ENCODE results near the gene XYLT1.

The XYLT1 gene

DNA sequence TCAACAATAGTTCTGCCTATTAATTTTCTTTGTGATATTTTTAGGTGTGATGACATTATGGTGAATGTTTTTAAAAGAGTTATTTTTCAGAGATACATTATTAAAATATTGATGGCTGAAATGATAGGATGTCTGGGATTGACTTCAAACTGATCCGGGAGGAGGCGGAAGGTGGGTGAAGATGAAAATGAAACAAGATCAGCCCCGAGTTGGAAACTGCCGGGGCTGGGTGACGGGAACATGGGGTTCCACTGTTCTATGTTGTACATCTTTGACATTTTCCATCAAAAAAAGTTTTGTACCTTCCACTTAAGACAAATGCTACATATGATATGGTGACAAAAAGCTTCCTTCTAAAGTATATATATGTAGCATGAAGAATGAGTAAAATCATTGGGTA lies 336.9 kb downstream of the XYLT1 start:
- DNase-seq (ENCODE audit: insufficient read length, low spot score) (no peak), FAIRE-seq (no peak)
- no peak for TF ChIP-seq POLR2A (IDR thresholded peaks at IDR 0.05; ENCODE audit: low read depth, low read length)

DNA sequence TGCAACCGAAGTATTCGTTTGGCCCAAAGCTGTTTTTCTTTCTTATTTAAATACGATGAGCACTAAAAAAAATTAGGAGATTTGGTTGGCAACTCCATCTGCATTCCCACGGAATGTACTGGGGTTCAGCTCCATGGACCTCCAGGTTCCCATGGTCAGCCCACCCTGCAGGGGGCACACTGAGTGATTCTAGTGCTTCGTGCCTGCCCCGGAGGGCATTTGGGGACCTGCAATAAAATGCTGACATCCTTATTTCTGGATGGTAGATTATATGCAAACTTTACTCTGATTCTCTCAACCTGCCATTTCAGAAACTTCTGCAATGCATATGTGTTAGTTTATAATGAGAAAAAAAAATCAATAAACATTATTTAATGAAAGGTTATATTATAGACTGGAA lies 339.4 kb downstream of the XYLT1 start:
- no peak for DNase-seq (ENCODE audit: insufficient read length, low spot score)
- TF ChIP-seq POLR2A (IDR thresholded peaks at IDR 0.05; ENCODE audit: low read depth, low read length), result no peak
- FAIRE-seq, result no peak

DNA sequence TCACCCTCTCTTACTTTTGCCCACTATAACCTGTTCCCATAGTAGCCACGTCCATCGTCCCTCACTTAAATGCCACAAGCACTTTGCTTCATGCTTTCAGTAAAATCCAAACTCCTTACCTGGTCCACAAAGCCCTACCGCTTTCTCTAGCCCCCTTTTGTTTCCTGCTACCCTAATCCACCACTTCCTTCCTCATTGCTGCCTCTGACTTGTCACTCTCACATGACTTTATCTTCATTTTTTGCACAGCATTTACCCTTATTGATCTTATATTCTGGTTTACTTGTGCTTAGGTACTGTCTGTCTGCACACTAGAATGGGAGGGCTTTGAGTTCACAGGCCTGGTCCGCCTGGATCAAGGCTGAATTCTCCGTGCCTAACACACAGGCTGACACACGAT lies 340.0 kb downstream of the XYLT1 start:
- no peak for FAIRE-seq
- DNase-seq (ENCODE audit: insufficient read length, low spot score), result no peak
- TF ChIP-seq POLR2A (IDR thresholded peaks at IDR 0.05; ENCODE audit: low read depth, low read length), result no peak

DNA sequence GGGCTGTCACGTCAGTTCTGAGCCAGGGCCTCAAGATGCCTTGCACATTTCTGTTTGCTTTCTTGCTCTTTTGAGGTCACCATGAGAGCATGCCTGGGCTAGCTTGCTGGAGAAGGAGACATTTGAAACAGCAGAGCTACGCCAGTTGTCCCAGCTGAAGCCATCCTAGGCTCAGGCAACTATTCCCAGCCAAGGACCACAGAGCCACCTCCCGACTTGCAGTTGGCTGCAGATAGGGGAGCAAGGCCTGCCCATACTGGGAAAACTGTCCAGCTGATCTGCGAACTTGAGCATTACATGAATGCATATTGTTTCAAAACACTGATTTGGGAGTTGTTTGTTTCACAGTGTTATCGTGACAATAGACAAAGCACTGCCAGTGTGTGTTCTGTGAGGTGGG lies 340.8 kb downstream of the XYLT1 start:
- no peak for FAIRE-seq
- DNase-seq (ENCODE audit: insufficient read length, low spot score), result no peak
- no peak for TF ChIP-seq POLR2A (IDR thresholded peaks at IDR 0.05; ENCODE audit: low read depth, low read length)

DNA sequence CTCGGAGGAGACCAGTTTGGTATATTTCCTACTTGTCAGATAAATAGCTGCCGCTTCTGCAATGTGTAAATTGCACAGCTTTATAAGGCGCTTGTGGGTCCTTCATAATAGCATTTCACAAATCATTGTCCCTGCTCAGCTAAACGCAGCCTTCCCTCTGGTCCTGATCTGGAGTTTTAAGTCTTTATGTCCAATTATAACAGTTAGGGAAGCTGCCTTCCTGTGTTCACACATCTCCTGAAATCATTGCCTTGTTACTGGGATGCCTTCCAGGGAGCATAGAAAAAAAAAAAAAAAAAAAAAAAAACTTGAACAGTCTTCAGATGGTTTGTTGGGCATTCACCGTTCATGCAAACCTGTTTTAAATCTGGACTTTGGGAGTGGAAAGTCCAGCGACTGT lies 342.0 kb downstream of the XYLT1 start:
- DNase-seq (ENCODE audit: insufficient read length, low spot score) (no peak), FAIRE-seq (no peak)
- TF ChIP-seq POLR2A (IDR thresholded peaks at IDR 0.05; ENCODE audit: low read depth, low read length), result no peak

DNA sequence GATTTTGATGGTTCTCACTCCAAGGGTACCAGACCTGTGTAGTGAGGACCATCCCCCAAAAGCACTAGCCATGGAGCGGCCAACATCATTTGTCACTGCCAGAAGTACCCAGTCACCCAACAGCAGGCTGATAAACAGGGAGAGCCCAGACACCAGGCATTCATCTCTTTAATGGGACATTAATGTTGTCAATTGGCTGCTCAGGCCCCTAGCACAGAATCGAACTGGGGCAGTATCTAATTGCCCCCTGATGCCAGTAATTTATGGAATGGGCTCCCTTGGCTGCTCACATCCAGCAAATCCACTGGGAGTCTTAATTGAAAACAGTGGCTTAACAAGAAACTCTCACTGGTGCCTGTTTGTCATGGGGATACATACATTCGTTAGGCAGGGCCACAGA lies 344.6 kb downstream of the XYLT1 start:
- TF ChIP-seq POLR2A (IDR thresholded peaks at IDR 0.05; ENCODE audit: low read depth, low read length), result no peak
- FAIRE-seq (no peak), DNase-seq (ENCODE audit: insufficient read length, low spot score) (no peak)

DNA sequence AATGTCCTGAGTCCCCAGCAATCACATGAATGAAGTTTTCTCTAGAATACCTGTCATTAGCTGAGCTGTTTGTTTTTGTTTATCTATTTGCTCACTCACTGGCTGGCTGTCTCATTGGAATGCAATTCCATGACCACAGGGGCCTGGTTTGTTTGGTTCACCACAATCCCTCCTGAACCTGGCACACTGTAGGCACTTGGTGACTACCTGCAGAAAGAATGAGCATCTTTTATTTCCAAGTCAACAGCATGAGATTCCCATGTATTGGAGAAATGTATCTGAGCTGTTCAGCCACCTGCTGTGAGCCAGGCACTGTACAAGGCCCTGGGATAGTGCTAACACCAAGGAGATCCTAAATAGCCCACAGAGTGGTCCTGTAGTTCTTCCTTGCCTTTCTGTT lies 345.1 kb downstream of the XYLT1 start:
- FAIRE-seq (no peak), DNase-seq (ENCODE audit: insufficient read length, low spot score) (no peak)
- no peak for TF ChIP-seq POLR2A (IDR thresholded peaks at IDR 0.05; ENCODE audit: low read depth, low read length)

DNA sequence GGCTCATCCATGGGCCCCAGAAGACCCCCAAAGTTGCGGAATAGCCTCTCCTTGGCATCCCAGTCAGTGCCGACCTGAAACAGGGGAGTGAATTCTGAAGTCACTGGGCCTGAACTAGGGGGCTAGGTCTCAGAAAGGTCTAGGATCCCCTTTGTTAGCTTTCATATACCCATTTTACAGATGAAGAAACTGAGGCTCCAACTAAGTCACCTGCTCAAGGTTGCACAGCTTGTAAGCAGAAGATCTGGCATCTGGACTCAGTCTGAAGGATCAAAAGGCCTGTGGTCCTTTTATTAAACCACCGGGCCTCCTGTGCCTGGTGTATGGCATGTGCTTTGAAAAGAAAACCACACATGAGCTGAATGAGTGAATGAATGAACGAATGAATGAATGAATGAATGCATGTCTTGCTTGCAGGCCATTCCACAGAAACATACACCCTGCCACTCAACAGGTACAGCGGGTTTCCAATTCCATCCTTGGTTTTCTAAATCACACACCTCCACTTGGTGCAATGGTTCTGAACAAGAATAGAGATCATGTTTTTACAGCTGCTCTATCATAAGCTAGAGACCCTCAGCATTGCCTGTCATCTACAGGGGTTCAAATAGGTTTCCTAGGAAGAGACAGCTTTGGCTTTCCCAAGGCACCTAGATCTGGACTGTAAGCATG lies 352.7 kb downstream of the XYLT1 start:
- no peak for TF ChIP-seq POLR2A (IDR thresholded peaks at IDR 0.05; ENCODE audit: low read depth, low read length)
- DNase-seq (ENCODE audit: insufficient read length, low spot score), result no peak
- FAIRE-seq, result no peak

DNA sequence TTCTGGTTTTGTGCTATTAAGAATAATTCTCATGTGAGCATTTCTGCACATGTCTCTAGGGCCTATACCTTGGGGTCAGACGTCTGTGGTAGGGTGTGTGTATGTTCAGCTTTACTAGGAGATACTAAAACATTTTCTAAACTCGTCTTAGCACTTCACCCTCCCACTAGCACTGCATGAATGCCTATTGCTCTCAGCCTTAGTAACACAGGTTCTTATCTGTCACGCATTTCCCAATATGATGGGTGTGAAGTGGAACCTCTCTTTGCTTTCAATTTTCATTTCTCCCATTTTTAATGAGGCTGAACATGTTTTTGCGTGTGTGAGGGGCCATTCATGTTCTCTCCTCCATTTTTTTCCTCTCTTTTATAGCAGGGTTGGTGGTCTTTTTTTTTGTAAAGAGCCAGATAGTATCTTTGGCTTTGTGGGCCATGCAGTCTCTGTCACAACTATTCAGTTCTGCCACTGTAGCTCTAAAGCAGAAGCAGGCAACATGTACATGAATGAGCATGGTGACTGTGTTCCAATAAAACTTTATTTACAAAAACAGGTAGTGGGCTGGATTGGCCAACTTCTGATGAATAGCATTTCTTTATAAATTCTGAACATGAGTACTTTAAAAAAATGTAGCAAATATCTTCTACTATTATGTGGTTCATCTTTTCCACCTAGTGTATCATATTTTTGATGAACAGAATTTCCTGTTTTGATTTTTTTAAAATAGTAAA lies 354.0 kb downstream of the XYLT1 start:
- TF ChIP-seq POLR2A (IDR thresholded peaks at IDR 0.05; ENCODE audit: low read depth, low read length), result no peak
- DNase-seq (ENCODE audit: insufficient read length, low spot score), result no peak
- no peak for FAIRE-seq

DNA sequence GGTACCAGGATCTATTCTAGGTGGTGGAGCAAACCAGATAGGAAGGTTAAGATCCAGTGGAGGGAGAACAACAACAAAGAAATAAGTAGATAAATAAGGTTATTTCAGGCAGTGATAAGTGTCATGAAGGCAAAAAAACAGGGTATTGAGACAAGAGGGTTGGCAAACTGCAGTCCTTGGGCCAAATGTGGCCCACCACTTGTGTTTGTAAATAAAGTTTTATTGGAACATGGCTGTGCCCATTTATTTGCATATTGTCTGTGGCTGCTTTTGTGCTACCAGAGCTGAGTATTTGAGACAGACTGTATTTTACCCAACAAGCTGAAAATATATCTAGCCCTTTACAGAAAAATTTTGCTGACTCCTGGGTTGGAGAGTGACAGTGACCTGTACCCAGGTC lies 361.3 kb downstream of the XYLT1 start:
- FAIRE-seq (no peak), DNase-seq (ENCODE audit: insufficient read length, low spot score) (no peak)
- no peak for TF ChIP-seq POLR2A (IDR thresholded peaks at IDR 0.05; ENCODE audit: low read depth, low read length)

DNA sequence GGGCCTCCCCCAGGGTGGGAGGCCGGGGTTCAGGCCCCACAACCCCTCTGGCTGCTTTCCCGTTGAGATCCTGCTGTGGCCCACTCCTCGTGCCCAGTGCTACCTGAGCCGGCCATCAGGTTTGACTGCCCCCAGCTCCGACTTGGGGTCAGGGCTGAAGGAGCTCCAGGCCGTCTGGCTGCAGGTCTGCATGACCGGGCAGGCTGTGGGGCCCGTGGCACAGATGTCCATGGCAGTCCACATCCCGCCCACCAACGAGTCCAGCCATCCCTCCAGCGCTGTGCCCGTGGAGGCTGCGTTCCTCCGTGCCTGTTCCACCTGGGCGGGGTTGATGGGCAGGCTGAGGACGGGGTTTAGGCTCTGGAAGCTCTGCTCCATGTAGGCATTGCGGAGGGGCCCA lies 362.2 kb downstream of the XYLT1 start:
- FAIRE-seq, result no peak
- no peak for DNase-seq (ENCODE audit: insufficient read length, low spot score)
- TF ChIP-seq POLR2A (IDR thresholded peaks at IDR 0.05; ENCODE audit: low read depth, low read length), result no peak

DNA sequence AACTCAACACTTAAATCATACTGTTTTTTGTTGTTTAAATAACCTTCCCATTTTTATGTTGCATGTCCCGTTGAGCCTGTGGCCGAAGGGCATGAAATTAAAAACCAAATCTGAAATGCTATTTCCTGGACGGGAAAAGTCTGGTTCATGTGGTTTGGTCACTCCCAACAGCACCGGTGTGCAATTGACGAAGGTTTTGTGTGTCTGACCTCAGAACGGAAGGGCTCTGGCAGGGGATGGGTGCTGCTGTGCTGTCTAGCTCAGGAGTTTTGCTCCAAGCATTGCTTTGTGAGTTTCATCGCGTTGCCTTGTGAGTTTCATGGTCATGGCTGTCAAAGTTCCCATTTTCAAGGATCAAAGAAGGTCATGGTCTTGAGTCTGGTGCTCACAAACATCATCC lies 363.3 kb downstream of the XYLT1 start:
- DNase-seq (ENCODE audit: insufficient read length, low spot score) (no peak), FAIRE-seq (no peak)
- no peak for TF ChIP-seq POLR2A (IDR thresholded peaks at IDR 0.05; ENCODE audit: low read depth, low read length)

DNA sequence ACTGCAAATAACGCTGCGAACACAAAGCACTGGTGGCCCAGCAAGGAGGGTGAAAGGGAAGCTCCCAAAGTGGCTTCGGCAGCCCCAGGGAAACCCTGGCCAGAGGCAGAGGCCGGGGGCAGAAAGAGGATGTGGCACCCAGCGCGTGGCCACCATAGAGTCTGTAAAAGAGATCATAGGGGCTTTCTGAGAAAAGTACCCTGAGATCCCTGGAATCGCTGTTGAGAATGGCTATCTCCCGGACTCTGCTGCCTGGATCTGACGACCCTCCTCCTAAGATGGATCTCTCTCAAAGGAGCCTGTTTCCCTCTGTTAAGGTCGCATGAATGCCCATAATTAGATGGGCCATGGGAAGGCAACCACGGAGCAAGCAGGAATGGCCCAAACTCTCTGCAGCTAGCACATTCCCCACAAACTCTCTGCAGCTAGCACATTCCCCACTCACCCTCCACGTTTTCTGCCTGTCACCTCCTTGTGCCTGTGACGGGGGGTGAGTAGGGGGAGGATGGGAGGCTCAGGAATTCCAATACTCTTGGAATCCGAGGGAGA lies 364.4 kb downstream of the XYLT1 start:
- FAIRE-seq, result no peak
- DNase-seq (ENCODE audit: insufficient read length, low spot score), result no peak
- TF ChIP-seq POLR2A (IDR thresholded peaks at IDR 0.05; ENCODE audit: low read depth, low read length), result no peak

DNA sequence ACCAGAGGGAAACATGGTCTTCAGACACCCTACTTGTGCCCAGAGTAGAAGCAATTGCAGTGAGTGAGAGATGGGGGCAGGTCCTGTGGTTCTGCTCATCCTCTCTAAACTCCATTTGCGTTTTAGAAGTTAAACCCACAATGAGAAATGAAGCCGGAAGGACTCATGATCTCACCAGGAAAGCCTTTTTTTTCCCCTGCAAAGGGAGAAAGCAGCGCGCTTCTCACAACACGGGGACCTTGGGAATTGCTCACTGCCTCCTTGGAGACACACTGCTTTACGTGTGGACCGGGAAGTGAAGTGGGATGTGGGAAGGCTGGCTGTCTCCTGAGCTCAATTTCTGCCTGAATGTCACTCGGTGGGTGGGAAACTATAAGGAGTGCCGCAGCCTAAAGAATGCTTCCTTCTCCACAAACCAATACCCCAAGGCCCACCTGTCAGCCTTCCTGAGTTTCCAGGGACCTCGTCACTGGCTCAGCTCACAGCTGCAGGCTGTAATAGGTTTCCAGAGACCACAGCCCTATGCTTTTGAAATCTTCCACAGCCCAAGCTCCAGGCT lies 365.4 kb downstream of the XYLT1 start:
- FAIRE-seq (no peak), DNase-seq (ENCODE audit: insufficient read length, low spot score) (no peak)
- TF ChIP-seq POLR2A (IDR thresholded peaks at IDR 0.05; ENCODE audit: low read depth, low read length), result no peak

DNA sequence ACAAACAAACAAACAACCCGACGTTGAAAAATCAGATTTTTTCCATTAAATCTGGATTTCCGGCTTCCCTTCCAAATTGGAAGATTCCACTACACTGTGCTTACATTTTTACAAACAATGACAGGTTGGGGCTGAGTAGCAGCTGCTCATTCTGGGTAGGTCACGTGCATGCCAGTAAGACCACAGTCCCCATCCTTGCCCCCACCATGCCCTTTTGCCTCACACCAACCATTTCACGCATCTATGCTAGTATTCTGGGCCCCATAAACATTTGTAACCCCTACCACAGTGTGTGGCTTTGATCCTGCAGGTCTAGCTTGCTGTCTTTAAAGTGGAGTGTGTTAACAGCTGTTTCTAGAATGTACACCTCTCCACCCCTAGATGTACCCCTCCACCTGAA lies 366.1 kb downstream of the XYLT1 start:
- DNase-seq (ENCODE audit: insufficient read length, low spot score) (no peak), FAIRE-seq (no peak)
- TF ChIP-seq POLR2A (IDR thresholded peaks at IDR 0.05; ENCODE audit: low read depth, low read length), result no peak
